ENCODE results near the gene POLR2J3. TPM values are rescaled to one million over a fixed set of nuclear protein-coding genes. Genes with fewer than 3 reads are reported as not detected.
"Not testable (repeated sequence)": the region's sequence is repeated elsewhere in the genome, so short reads cannot be mapped to it uniquely, and the experiment has no call there.

POLR2J3 gene
- 15.2 and 16.2 TPM in 2 replicates for total RNA-seq (2014; rRNA removed; shearing (Covaris generic))
- polyA plus RNA-seq (2015; cell fraction: cytosol; rRNA removed): 7.7 and 11.3 TPM in 2 replicates
- 52.5 and 81.2 TPM in 2 replicates for polyA plus RNA-seq (2015; cell fraction: nucleus; rRNA removed)

GRCh38 chr7:102572261-102573239 lies at the start of gene POLR2J3:
Gene POLR2J3 (minus strand): TSS chr7:102572583. CDS start chr7:102572521, 62 bp downstream.
- in situ Hi-C loops (cut with HindIII; ENCODE audit: low pct_unique_long_range_greater_than_20kb, low sequenced_read_pairs): not testable (repeated sequence)
- peak; percentile 96 for DNase-seq (ENCODE audit: low read depth, low spot score)

GRCh38 chr7:102618122-102618521 lies 45.7 kb upstream of the POLR2J3 start:
- DNase-seq (ENCODE audit: low read depth, low spot score); in situ Hi-C loops (cut with HindIII; ENCODE audit: low pct_unique_long_range_greater_than_20kb, low sequenced_read_pairs): not testable (repeated sequence)

GRCh38 chr7:102616507-102617125 lies 44.2 kb upstream of the POLR2J3 start, which contains the start of gene RASA4:
Gene RASA4 (minus strand): TSS chr7:102616756. CDS start chr7:102616689, 67 bp downstream.
- DNase-seq (ENCODE audit: low read depth, low spot score): peak; percentile 0
- in situ Hi-C loops (cut with HindIII; ENCODE audit: low pct_unique_long_range_greater_than_20kb, low sequenced_read_pairs): not testable (repeated sequence)

GRCh38 chr7:102615930-102616329 lies 43.5 kb upstream of the POLR2J3 start:
- DNase-seq (ENCODE audit: low read depth, low spot score); in situ Hi-C loops (cut with HindIII; ENCODE audit: low pct_unique_long_range_greater_than_20kb, low sequenced_read_pairs): not testable (repeated sequence)

- DNase-seq (ENCODE audit: low read depth, low spot score); in situ Hi-C loops (cut with HindIII; ENCODE audit: low pct_unique_long_range_greater_than_20kb, low sequenced_read_pairs): not testable (repeated sequence)
Observed at GRCh38 chr7:102614873-102615272, 42.5 kb upstream of the POLR2J3 start.

GRCh38 chr7:102614346-102614697 lies 41.9 kb upstream of the POLR2J3 start:
- in situ Hi-C loops (cut with HindIII; ENCODE audit: low pct_unique_long_range_greater_than_20kb, low sequenced_read_pairs); DNase-seq (ENCODE audit: low read depth, low spot score): not testable (repeated sequence)

- in situ Hi-C loops (cut with HindIII; ENCODE audit: low pct_unique_long_range_greater_than_20kb, low sequenced_read_pairs); DNase-seq (ENCODE audit: low read depth, low spot score): not testable (repeated sequence)
Observed at GRCh38 chr7:102613575-102614345, 41.4 kb upstream of the POLR2J3 start.

- DNase-seq (ENCODE audit: low read depth, low spot score): peak; percentile 1
- in situ Hi-C loops (cut with HindIII; ENCODE audit: low pct_unique_long_range_greater_than_20kb, low sequenced_read_pairs): not testable (repeated sequence)
Observed at GRCh38 chr7:102611675-102612325, 39.4 kb upstream of the POLR2J3 start.

- DNase-seq (ENCODE audit: low read depth, low spot score); in situ Hi-C loops (cut with HindIII; ENCODE audit: low pct_unique_long_range_greater_than_20kb, low sequenced_read_pairs): not testable (repeated sequence)
Observed at GRCh38 chr7:102611013-102611674, 38.8 kb upstream of the POLR2J3 start.

- DNase-seq (ENCODE audit: low read depth, low spot score); in situ Hi-C loops (cut with HindIII; ENCODE audit: low pct_unique_long_range_greater_than_20kb, low sequenced_read_pairs): not testable (repeated sequence)
Observed at GRCh38 chr7:102610441-102610840, 38.1 kb upstream of the POLR2J3 start.

GRCh38 chr7:102609734-102610133 lies 37.4 kb upstream of the POLR2J3 start:
- in situ Hi-C loops (cut with HindIII; ENCODE audit: low pct_unique_long_range_greater_than_20kb, low sequenced_read_pairs); DNase-seq (ENCODE audit: low read depth, low spot score): not testable (repeated sequence)

GRCh38 chr7:102606848-102607247 lies 34.5 kb upstream of the POLR2J3 start:
- DNase-seq (ENCODE audit: low read depth, low spot score); in situ Hi-C loops (cut with HindIII; ENCODE audit: low pct_unique_long_range_greater_than_20kb, low sequenced_read_pairs): not testable (repeated sequence)

GRCh38 chr7:102604431-102605145 lies 32.2 kb upstream of the POLR2J3 start:
- DNase-seq (ENCODE audit: low read depth, low spot score); in situ Hi-C loops (cut with HindIII; ENCODE audit: low pct_unique_long_range_greater_than_20kb, low sequenced_read_pairs): not testable (repeated sequence)

- in situ Hi-C loops (cut with HindIII; ENCODE audit: low pct_unique_long_range_greater_than_20kb, low sequenced_read_pairs); DNase-seq (ENCODE audit: low read depth, low spot score): not testable (repeated sequence)
Observed at GRCh38 chr7:102602317-102602716, 29.9 kb upstream of the POLR2J3 start.

- DNase-seq (ENCODE audit: low read depth, low spot score); in situ Hi-C loops (cut with HindIII; ENCODE audit: low pct_unique_long_range_greater_than_20kb, low sequenced_read_pairs): not testable (repeated sequence)
Observed at GRCh38 chr7:102599699-102600098, 27.3 kb upstream of the POLR2J3 start.

- DNase-seq (ENCODE audit: low read depth, low spot score): peak; percentile 0
- in situ Hi-C loops (cut with HindIII; ENCODE audit: low pct_unique_long_range_greater_than_20kb, low sequenced_read_pairs): not testable (repeated sequence)
Observed at GRCh38 chr7:102596036-102596435, 23.7 kb upstream of the POLR2J3 start.
